NCI-H82 treated with DMSO at 0.1 percent for 48 hours (cell line): ENCODE measurements around the gene DHRS7B.

ENCODE experiments used
- DNase-seq: peaks from one replicate; lab custom pipeline; 2025; ENCODE audit not compliant: unreplicated experiment; lab: John Stamatoyannopoulos, UW

DHRS7B gene

GRCh38 chr17:21233581-21234347, 107.0 kb downstream of the DHRS7B start:
- no peak for DNase-seq

- no peak for DNase-seq
These were observed 109.2 kb downstream of the DHRS7B start for GRCh38 chr17:21235921-21236320.

- peak; percentile 11 for DNase-seq
These were observed 113.1 kb downstream of the DHRS7B start for GRCh38 chr17:21239680-21240368.

- no peak for DNase-seq
These were observed 113.7 kb downstream of the DHRS7B start for GRCh38 chr17:21240369-21241055.
